IMR-90 (cell line): ENCODE measurements around the gene TNS3.

Experiments
- NFE2L2 ChIP-seq: fragments of 150-350 bp; IDR thresholded peaks from 2 replicates; pipeline ENCODE4 v1.6.1; 2016; ENCODE audit warnings: low read depth, mild to moderate bottlenecking, low read length
- POLR2A ChIP-seq: IDR thresholded peaks from 2 replicates; pipeline ENCODE4 v1.6.1; 2012; ENCODE audit warnings: mild to moderate bottlenecking, low read depth, low read length
- RAD21 ChIP-seq: IDR thresholded peaks from 2 replicates; pipeline ENCODE4 v1.6.1; 2012; ENCODE audit warnings: low read length, improper control_type of control experiment
- TF ChIP-seq, protein P1 (sequence below): conservative IDR thresholded peaks from 2 replicates; pipeline ENCODE4 v1.5.1; 2012; ENCODE audit warnings: mild to moderate bottlenecking, low read depth, low read length, improper control_type of control experiment

DNA sequence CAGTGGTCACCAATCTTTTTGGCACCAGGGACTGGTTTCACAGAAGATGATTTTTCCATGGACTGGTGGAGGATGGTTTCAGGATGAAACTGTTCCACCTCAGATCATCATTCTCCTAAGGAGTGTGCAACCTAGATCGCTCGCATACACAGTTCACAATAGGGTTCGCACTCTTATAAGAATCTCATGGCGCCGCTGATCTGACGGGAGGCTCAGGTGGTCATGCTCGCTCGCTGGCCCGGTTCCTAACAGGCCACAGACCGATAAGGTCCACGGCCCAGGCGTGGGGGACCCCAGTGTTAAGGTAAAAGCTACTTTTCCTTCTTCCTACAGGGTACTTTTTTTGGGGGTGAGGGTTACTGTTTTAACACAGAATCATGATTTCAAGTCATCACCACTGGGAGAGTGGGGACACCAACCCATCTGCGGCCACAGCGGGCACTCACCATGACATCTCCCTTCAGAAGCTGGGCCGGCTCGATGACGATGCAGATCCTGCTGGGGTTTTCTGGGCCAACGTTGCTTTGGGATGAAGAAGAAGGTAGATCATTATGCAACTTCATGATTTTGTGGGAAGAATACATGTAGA, 170.5 kb downstream of the TNS3 start:
- TF ChIP-seq, protein P1, sequence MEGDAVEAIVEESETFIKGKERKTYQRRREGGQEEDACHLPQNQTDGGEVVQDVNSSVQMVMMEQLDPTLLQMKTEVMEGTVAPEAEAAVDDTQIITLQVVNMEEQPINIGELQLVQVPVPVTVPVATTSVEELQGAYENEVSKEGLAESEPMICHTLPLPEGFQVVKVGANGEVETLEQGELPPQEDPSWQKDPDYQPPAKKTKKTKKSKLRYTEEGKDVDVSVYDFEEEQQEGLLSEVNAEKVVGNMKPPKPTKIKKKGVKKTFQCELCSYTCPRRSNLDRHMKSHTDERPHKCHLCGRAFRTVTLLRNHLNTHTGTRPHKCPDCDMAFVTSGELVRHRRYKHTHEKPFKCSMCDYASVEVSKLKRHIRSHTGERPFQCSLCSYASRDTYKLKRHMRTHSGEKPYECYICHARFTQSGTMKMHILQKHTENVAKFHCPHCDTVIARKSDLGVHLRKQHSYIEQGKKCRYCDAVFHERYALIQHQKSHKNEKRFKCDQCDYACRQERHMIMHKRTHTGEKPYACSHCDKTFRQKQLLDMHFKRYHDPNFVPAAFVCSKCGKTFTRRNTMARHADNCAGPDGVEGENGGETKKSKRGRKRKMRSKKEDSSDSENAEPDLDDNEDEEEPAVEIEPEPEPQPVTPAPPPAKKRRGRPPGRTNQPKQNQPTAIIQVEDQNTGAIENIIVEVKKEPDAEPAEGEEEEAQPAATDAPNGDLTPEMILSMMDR, result no peak
- TF ChIP-seq RAD21 (no peak), POLR2A (no peak), NFE2L2 (no peak)
